H4 (cell line): Measurements from ENCODE around the gene VNN1. TPM values are rescaled to one million over a fixed set of nuclear protein-coding genes. Genes with fewer than 3 reads are reported as not detected.
"Not testable (repeated sequence)": the region's sequence is repeated elsewhere in the genome, so short reads cannot be mapped to it uniquely, and the experiment has no call there.

Experiments used
- DNase-seq: peaks from one replicate; pipeline ENCODE4 v3.0.0-alpha.2; 2015; ENCODE audit warnings: low spot score
- total RNA-seq: library from RNA; depleted of rRNA; stranded (reverse); fragments of >200 nt; shearing (Covaris generic); gene quantifications from 2 replicates; pipeline ENCODE4 v1.2.3, GENCODE V29; 2014

The VNN1 gene
- total RNA-seq, 1 experiment from 2014 or later = not detected

DNA sequence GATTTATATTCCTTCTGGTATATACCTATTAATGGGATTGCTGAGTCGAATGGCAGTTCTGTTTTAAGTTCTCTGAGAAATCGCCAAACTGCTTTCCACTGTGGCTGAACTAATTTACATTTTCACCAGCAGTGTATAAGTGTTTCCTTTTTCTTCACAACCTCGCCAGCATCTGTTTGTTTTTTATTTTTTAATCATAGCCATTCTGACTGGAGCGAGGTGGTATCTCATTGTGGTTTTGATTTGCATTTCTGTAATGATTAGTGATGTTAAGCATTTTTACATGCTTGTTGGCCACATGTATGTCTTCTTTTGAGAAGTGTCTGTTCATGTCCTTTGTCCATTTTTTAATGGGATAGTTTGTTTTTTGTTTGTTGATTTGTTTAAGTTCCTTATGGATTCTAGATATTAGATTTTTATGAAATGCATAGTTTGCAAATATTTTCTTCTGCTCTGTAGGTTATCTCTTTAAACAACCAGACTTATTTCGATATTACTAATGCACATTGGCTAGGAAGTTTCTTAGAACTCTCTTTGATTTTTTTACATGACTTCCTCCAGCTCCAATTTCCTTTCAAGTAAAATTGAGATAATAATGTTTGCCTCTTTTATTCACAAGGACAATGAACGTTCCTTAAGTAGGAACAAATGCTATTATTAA lies 12.2 kb upstream of the VNN1 start:
- DNase-seq = no peak

GRCh38 chr6:132725471-132725870 lies 11.6 kb upstream of the VNN1 start:
- no peak for DNase-seq

- no peak for DNase-seq
Observed at GRCh38 chr6:132719736-132720448, 6.0 kb upstream of the VNN1 start.

- DNase-seq = no peak
Observed at GRCh38 chr6:132715881-132716637, 2.2 kb upstream of the VNN1 start.

GRCh38 chr6:132715204-132715603 lies 1.3 kb upstream of the VNN1 start:
- peak; percentile 11 for DNase-seq

- no peak for DNase-seq
Observed at GRCh38 chr6:132714160-132714559, 305 bp upstream of the VNN1 start.

DNA sequence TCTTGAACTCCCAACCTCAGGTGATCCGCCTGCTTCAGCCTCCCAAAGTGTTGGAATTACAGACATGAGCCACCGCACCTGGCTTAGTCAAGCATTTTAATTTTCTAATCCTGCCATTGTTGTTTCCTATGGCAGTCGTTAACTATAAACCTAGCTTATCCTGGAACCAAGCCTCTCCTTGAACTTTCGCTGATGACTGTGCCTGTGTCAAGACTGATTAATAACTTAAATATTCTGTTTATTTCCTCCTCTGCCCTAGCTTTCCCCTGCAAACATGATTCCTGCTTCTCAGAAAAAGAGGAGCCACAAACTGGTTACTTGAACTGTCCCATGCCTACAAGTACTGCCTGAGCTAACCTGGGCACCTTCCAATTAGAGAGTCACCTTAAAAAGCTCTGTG lies 1.5 kb downstream of the VNN1 start:
- no peak for DNase-seq

DNA sequence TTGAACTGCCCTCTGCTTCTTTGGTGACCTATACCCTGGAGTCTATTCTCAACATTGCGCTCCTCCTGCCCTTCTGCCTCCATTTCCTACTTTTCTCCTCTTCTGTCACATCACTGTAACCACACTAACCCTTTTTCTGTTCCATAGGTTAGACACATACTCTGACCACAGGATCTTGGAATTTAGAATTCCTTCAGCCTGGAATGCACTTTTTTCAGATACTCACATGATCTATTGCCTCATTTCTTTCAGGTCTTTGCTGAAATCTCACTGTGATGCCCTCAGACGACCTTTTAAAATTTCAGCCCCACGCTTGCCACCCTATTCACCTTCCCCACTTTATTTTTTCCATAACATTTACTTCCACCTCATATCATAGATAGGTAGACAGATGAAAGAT lies 5.1 kb downstream of the VNN1 start:
- DNase-seq = no peak

- no peak for DNase-seq
Observed at GRCh38 chr6:132708002-132708401, 5.9 kb downstream of the VNN1 start.

DNA sequence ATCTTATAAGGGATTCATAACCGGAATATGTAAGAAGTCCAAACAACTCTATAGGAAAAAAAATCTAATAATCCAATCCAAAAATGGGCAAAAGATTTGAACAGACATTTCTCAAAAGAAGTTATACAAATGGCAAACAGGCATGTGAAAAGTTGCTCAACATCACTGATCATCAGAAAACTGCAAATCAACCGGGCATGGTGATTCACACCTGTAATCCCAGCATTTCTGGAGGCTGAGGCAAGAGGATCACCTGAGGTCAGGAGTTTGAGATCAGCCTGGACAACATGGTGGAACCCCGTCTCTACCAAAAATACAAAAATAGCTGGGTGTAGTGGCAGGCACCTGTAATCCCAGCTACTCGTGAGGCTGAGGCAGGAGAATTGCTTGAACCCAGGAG lies 7.1 kb downstream of the VNN1 start:
- not testable (repeated sequence) for DNase-seq

- no peak for DNase-seq
Observed at GRCh38 chr6:132703936-132704335, 9.9 kb downstream of the VNN1 start.

GRCh38 chr6:132698608-132699007 lies 15.2 kb downstream of the VNN1 start:
- DNase-seq = no peak

GRCh38 chr6:132695773-132696172 lies 18.1 kb downstream of the VNN1 start:
- no peak for DNase-seq

- no peak for DNase-seq
Observed at GRCh38 chr6:132693478-132693877, 20.4 kb downstream of the VNN1 start.

DNA sequence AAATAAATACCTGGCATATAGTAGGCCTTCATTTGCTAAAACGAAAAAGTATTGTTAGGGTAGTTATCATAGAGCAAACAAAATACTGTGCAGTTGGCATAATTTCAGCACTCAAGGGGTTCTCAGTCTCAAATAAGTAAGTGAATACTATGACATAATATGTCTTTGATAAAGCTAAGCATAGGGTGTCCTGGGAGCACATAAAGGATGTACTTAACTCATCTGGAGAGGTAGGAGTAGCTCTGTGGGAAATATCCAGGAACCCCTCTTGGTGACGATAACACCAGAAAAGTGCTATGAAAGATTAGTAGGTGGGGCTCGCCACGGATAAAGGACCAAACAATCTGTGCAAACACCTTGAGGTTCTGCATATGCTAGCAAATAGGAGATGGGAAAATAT lies 23.2 kb downstream of the VNN1 start:
- DNase-seq = no peak

DNA sequence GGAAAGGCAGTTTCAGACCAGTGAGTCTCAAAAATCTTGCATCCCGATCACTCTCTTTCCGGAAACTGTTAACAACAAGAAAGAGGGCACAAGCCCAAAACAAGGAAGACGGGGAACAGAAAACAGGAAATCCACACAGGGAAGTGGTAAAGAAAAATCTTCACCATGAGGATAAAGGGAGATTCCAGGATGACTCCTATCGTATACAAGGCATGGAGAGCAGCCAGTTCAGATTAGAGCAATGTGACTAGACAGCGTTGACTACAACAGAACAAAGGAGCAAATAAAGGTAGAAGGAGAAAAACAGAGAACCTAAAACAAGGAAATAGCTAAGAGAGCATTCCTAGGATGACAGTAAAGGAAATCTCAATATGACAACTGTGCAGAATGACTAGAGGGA lies 26.5 kb downstream of the VNN1 start:
- DNase-seq = no peak

GRCh38 chr6:132686531-132686930 lies 27.3 kb downstream of the VNN1 start:
- no peak for DNase-seq

DNA sequence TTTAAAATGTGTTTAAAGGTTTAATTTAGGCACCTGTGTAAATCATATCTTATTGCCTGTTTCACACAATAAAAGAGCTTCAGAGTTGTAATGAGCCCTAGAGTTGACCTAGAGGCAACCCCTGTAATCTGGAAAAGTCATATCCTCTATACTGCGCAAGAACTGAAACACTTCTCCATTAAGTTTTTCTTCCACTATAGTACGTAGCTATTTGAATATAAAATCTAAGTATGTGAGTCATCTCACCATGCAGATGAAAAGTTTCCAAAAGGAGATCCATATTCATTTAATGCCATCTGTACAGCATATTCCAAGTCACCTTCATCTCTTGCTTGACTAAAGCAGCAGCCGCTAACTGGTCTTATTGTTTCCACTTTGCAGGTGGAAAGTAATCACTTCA lies 28.8 kb downstream of the VNN1 start:
- DNase-seq = no peak

DNA sequence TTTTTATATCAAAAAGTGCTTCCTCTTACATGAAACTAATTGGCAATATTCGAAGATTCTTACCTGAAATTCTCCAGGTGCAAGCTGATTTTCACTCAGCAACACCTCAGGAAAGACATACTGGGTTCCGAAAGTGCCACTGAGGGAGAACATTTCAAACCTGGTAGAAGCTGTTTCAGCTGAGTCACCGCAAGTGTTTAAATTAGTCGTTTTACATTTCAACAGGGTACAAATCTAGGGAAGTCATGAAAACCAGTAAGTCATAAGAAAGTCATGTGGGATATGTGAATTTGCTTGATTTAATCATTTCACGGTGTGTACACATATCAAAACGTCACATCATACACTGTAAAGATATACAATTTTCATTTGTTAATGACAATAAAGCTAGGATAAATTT lies 29.6 kb downstream of the VNN1 start:
- DNase-seq = no peak

- no peak for DNase-seq
Observed at GRCh38 chr6:132683543-132683942, 30.3 kb downstream of the VNN1 start.

GRCh38 chr6:132679094-132679493 lies 34.8 kb downstream of the VNN1 start:
- DNase-seq = not testable (repeated sequence)

DNA sequence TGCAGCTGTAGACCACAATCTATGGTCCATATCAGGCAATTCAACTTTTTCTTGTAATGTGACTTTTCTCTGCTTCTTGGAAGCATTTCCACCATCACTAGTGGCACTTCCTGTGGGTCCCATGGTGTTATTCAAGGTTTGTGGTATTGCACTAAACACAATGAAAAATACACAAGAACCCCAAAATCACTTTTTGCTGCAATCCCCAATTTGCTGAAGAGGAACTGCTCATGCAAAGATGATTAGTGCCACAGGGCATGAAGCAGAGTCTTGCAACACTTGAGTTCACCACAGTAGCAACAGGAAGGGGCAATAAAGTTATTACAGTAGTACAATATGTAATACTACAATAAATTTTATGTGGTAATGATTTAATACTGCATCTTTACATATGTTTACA lies 38.1 kb downstream of the VNN1 start:
- DNase-seq = no peak

GRCh38 chr6:132675002-132675401 lies 38.9 kb downstream of the VNN1 start:
- DNase-seq = no peak
